GM12873 (cell line): Measurements from ENCODE around the gene NUP210L.

Experiments used
- CTCF ChIP-seq: IDR thresholded peaks from 2 replicates; pipeline ENCODE4 v1.5.1; 2012; ENCODE audit warnings: low read depth, mild to moderate bottlenecking, moderate library complexity, low read length, control low read depth; ENCODE audit not compliant: insufficient read depth; ENCODE audit errors: missing control alignments

Gene NUP210L

GRCh38 chr1:153984123-153984894 is 170.6 kb downstream of the NUP210L start:
- TF ChIP-seq CTCF = no peak

- TF ChIP-seq CTCF = no peak
Observed at GRCh38 chr1:153978274-153978909, 176.5 kb downstream of the NUP210L start.

- peak; percentile 1 for TF ChIP-seq CTCF
Observed at GRCh38 chr1:153977250-153978240, 177.3 kb downstream of the NUP210L start, which contains the start of gene JTB. Gene JTB, minus strand, starts transcription at chr1:153977674. Its CDS starts 422 bp downstream, at chr1:153977252.

- no peak for TF ChIP-seq CTCF
Observed at GRCh38 chr1:153976819-153977249, 178.0 kb downstream of the NUP210L start.

- no peak for TF ChIP-seq CTCF
Observed at GRCh38 chr1:153973525-153973924, 181.3 kb downstream of the NUP210L start.

- no peak for TF ChIP-seq CTCF
Observed at GRCh38 chr1:153973071-153973470, 181.8 kb downstream of the NUP210L start.
